SK-N-SH (cell line): ENCODE data around the gene NOG. TPM values are rescaled to one million over a fixed set of nuclear protein-coding genes. Genes with fewer than 3 reads are reported as not detected.

ENCODE experiments used
- CTCF ChIA-PET: fragments of 300-600, 350-600 bp; formaldehyde crosslinking; extraction: SDS; loops from one replicate; lab custom pipeline; 2021; lab: Yijun Ruan, JAX
- POLR2A ChIA-PET: fragments of 350-600 bp; sonication (Branson Sonifier 250); formaldehyde crosslinking; extraction: SDS; loops from one replicate; lab custom pipeline; 2020; ENCODE audit warnings: antibody characterized with exemption, inconsistent platforms; lab: Yijun Ruan, JAX
- DNase-seq: peaks from one replicate; pipeline ENCODE4 v3.0.0; 2012
- H2AFZ ChIP-seq: fragments of 200-600 bp; sonication (generic); 2 replicates; pipeline ENCODE4 v1.8.1; 2016; ENCODE audit warnings: antibody characterized with exemption, mild to moderate bottlenecking, low read depth
- H3F3A ChIP-seq: fragments of 200-600 bp; sonication (generic); replicated peaks from 2 replicates; pipeline ENCODE3; 2016; ENCODE audit warnings: antibody characterized with exemption, mild to moderate bottlenecking; ENCODE audit not compliant: insufficient read depth
- H3K27ac ChIP-seq, 2 experiments: fragments of 200-500 bp in 1 of 2; fragments of 200-600 bp in 1 of 2; sonication (Bioruptor generic) in 1 of 2; sonication (generic), shearing (Covaris generic) in 1 of 2; 2 replicates each; pipeline versions ENCODE4 v1.5.1 to v1.6.1; 2014 to 2016; ENCODE audit warnings: low read depth in 2 of 2, inconsistent platforms in 1 of 2, low read length in 1 of 2, mild to moderate bottlenecking in 1 of 2, mixed read lengths in 1 of 2
- H3K27me3 ChIP-seq: fragments of 200-600 bp; sonication (generic), shearing (Covaris generic); 2 replicates; pipeline ENCODE4 v1.6.1; 2016; ENCODE audit warnings: mixed run types; ENCODE audit not compliant: insufficient read depth
- H3K36me3 ChIP-seq, 2 experiments: fragments of 200-500 bp in 1 of 2; fragments of 200-600 bp in 1 of 2; sonication (Bioruptor generic) in 1 of 2; sonication (generic) in 1 of 2; replicated peaks in 1 of 2; 2 replicates each; pipeline versions ENCODE3 to v1.5.1; 2014 to 2016; ENCODE audit warnings: low read length in 1 of 2, mild to moderate bottlenecking in 1 of 2; ENCODE audit not compliant: insufficient read depth in 2 of 2, control insufficient read depth in 1 of 2
- H3K4me1 ChIP-seq, 2 experiments: fragments of 200-500 bp in 1 of 2; fragments of 200-600 bp in 1 of 2; sonication (Bioruptor generic) in 1 of 2; sonication (generic), shearing (Covaris generic) in 1 of 2; 2 replicates each; pipeline versions ENCODE4 v1.5.1 to v1.6.1; 2014 to 2016; ENCODE audit warnings: low read depth in 1 of 2, low read length in 1 of 2, mixed run types in 1 of 2; ENCODE audit not compliant: insufficient read depth in 2 of 2, control insufficient read depth in 1 of 2
- H3K4me2 ChIP-seq: fragments of 200-600 bp; sonication (generic), shearing (Covaris generic); 2 replicates; pipeline ENCODE4 v1.6.1; 2017; ENCODE audit warnings: mixed run types
- H3K4me3 ChIP-seq, 2 experiments: fragments of 200-500 bp in 1 of 2; fragments of 200-600 bp in 1 of 2; sonication (Bioruptor generic) in 1 of 2; sonication (generic), shearing (Covaris generic) in 1 of 2; 2 replicates each; pipeline versions ENCODE4 v1.5.1 to v1.8.1; 2014 to 2016; ENCODE audit warnings: low read depth in 2 of 2, inconsistent platforms in 1 of 2, low read length in 1 of 2, mild to moderate bottlenecking in 1 of 2, mixed read lengths in 1 of 2, moderate library complexity in 1 of 2
- H3K79me2 ChIP-seq: fragments of 200-600 bp; sonication (generic); 2 replicates; pipeline ENCODE4 v1.8.1; 2017; ENCODE audit warnings: mild to moderate bottlenecking; ENCODE audit not compliant: insufficient read depth
- H3K9ac ChIP-seq: fragments of 200-600 bp; sonication (generic); 2 replicates; pipeline ENCODE4 v1.6.1; 2017; ENCODE audit warnings: mixed run types
- H3K9me2 ChIP-seq: fragments of 200-600 bp; sonication (generic); 2 replicates; pipeline ENCODE4 v1.6.1; 2017; ENCODE audit warnings: mixed run types
- H3K9me3 ChIP-seq: fragments of 200-600 bp; sonication (generic); 2 replicates; pipeline ENCODE4 v1.6.1; 2017; ENCODE audit warnings: mixed run types, mild to moderate bottlenecking, moderate library complexity
- H4K20me1 ChIP-seq: fragments of 200-600 bp; sonication (generic); 2 replicates; pipeline ENCODE4 v1.6.1; 2017; ENCODE audit warnings: mild to moderate bottlenecking, mixed run types; ENCODE audit not compliant: insufficient read depth
- CHD2 ChIP-seq: fragments of 150-350 bp; IDR thresholded peaks from 2 replicates; pipeline ENCODE4 v1.6.1; 2018; ENCODE audit warnings: low read length; ENCODE audit not compliant: partially characterized antibody
- GABPA ChIP-seq: IDR thresholded peaks from 2 replicates; pipeline ENCODE4 v1.4.0; 2012; ENCODE audit warnings: low read depth, mild to moderate bottlenecking
- GATA2 ChIP-seq: sonication (generic); formaldehyde crosslinking; IDR thresholded peaks from 2 replicates; pipeline ENCODE4 v1.5.0; 2020; ENCODE audit warnings: mild to moderate bottlenecking, missing genetic modification reagents
- MEF2A ChIP-seq: IDR thresholded peaks from 2 replicates; pipeline ENCODE4 v1.4.0; 2012; ENCODE audit warnings: low read depth, borderline replicate concordance
- MXI1 ChIP-seq: IDR thresholded peaks from 2 replicates; pipeline ENCODE4 v1.6.1; 2012; ENCODE audit warnings: mild to moderate bottlenecking, low read depth, low read length, improper control_type of control experiment
- NFIC ChIP-seq: IDR thresholded peaks from 2 replicates; pipeline ENCODE4 v1.4.0; 2012; ENCODE audit warnings: borderline replicate concordance
- NRF1 ChIP-seq: IDR thresholded peaks from 2 replicates; pipeline ENCODE4 v1.6.1; 2012; ENCODE audit warnings: low read depth, mild to moderate bottlenecking, low read length
- PBX3 ChIP-seq: IDR thresholded peaks from 2 replicates; pipeline ENCODE4; 2012
- POLR2AphosphoS5 ChIP-seq: IDR thresholded peaks from 2 replicates; pipeline ENCODE4 v1.6.1; 2012; ENCODE audit warnings: low read depth, low read length
- RAD21 ChIP-seq: IDR thresholded peaks from 2 replicates; pipeline ENCODE4 v1.6.1; 2012; ENCODE audit warnings: mild to moderate bottlenecking, low read length
- SMC3 ChIP-seq: IDR thresholded peaks from 2 replicates; pipeline ENCODE4 v1.6.1; 2012; ENCODE audit warnings: low read depth, low read length, improper control_type of control experiment
- TAF1 ChIP-seq: IDR thresholded peaks from 2 replicates; pipeline ENCODE4 v1.6.1; 2012; ENCODE audit warnings: low read depth, mild to moderate bottlenecking, low read length, moderate library complexity, borderline replicate concordance
- TCF12 ChIP-seq: IDR thresholded peaks from 2 replicates; pipeline ENCODE4 v1.4.0; 2012
- TEAD4 ChIP-seq: IDR thresholded peaks from 2 replicates; pipeline ENCODE4 v1.4.0; 2012; ENCODE audit warnings: mild to moderate bottlenecking, borderline replicate concordance; ENCODE audit not compliant: insufficient read depth
- USF2 ChIP-seq: fragments of 150-350 bp; IDR thresholded peaks from 2 replicates; pipeline ENCODE4 v1.6.1; 2017; ENCODE audit warnings: antibody characterized with exemption, low read length, low read depth, borderline replicate concordance
- WGBS: methylation state at CpG from one replicate; pipeline ENCODE4 v1.1.6; 2017; ENCODE audit warnings: low lambda C conversion rate; 5-methylcytosine and 5-hydroxymethylcytosine counted together
- polyA plus RNA-seq, 3 experiments: library from polyadenylated mRNA; depleted of rRNA; stranded (reverse); fragments of >200 nt; gene quantifications; 2 replicates each; pipeline ENCODE4 v1.2.3, GENCODE V29; 2012
- TF ChIP-seq, protein P1 (sequence below): IDR thresholded peaks from 2 replicates; pipeline ENCODE4 v1.4.0; 2012; ENCODE audit warnings: low read depth, borderline replicate concordance

NOG gene
- polyA plus RNA-seq, 1 of the 3 experiments (the other 2 are of a cell fraction) = 3.1 TPM

- Histone ChIP-seq H3K4me1 (no peaks in the 10 kb centered on the region), H3K27me3 (no peaks in the 10 kb centered on the region; the same call in 1 of the 2 replicates), H3F3A (no peaks in the 10 kb centered on the region), H4K20me1 (no peaks in the 10 kb centered on the region), H3K4me2 (no peak overlapping the region), H3K9ac (no peak overlapping the region), H3K9me2 (no peaks in the 10 kb centered on the region), H3K79me2 (no peaks in the 10 kb centered on the region), H3K27ac (no peak overlapping the region), H2AFZ (no peak overlapping the region), H3K9me3 (no peaks in the 10 kb centered on the region), H3K36me3 (no peaks in the 10 kb centered on the region), H3K4me3 (no peak overlapping the region)
- DNase-seq = no peak
- WGBS = 22% methylated on average over 2 of the region's 2 CpGs
- no peak for TF ChIP-seq GABPA
- no peak for TF ChIP-seq MEF2A
- TF ChIP-seq SMC3 = no peak
- TF ChIP-seq NRF1 = no peak
- no peak for TF ChIP-seq USF2
- TF ChIP-seq TEAD4 = no peak
- TF ChIP-seq GATA2 = no peak
- no peak for TF ChIP-seq CHD2
- TF ChIP-seq TCF12 = no peak
- TF ChIP-seq, protein P1, sequence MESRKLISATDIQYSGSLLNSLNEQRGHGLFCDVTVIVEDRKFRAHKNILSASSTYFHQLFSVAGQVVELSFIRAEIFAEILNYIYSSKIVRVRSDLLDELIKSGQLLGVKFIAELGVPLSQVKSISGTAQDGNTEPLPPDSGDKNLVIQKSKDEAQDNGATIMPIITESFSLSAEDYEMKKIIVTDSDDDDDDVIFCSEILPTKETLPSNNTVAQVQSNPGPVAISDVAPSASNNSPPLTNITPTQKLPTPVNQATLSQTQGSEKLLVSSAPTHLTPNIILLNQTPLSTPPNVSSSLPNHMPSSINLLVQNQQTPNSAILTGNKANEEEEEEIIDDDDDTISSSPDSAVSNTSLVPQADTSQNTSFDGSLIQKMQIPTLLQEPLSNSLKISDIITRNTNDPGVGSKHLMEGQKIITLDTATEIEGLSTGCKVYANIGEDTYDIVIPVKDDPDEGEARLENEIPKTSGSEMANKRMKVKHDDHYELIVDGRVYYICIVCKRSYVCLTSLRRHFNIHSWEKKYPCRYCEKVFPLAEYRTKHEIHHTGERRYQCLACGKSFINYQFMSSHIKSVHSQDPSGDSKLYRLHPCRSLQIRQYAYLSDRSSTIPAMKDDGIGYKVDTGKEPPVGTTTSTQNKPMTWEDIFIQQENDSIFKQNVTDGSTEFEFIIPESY = no peak
- TF ChIP-seq POLR2AphosphoS5 = no peak
- no peak for TF ChIP-seq RAD21
- no peak for TF ChIP-seq PBX3
- TF ChIP-seq NFIC = no peak
- no peak for TF ChIP-seq TAF1
- no peak for TF ChIP-seq MXI1
- ChIA-PET CTCF (interaction anchor here (1.2 kb wide), 1 partner anchor 21 kb away, joined by 3 read pairs; no protein-coding TSS in a partner anchor), POLR2A (no interaction called here)
Observed at GRCh38 chr17:56613131-56613530, 19.6 kb downstream of the NOG start.
